Liver (tissue), 9 donors: Measurements from ENCODE around the gene DMPK. TPM values are rescaled to one million over a fixed set of nuclear protein-coding genes. Genes with fewer than 3 reads are reported as not detected.

Experiments
- DNase-seq: peaks from one replicate; pipeline ENCODE4 v3.0.0-alpha.2; 2017; ENCODE audit warnings: low spot score
- H3K27ac ChIP-seq, 2 donors: one replicate each; pipeline ENCODE4 v1.7.0; 2013; ENCODE audit warnings: inconsistent platforms in 2 of 2, low read length in 2 of 2, control low read depth in 1 of 2, low read depth in 1 of 2, mild to moderate bottlenecking in 1 of 2
- H3K27me3 ChIP-seq, 4 donors: one replicate each; pipeline versions ENCODE4 v1.6.1 to v1.7.0; 2013; ENCODE audit warnings: low read length in 3 of 4, inconsistent platforms in 1 of 4, mild to moderate bottlenecking in 1 of 4, moderate library complexity in 1 of 4; ENCODE audit not compliant: control insufficient read depth in 4 of 4, insufficient read depth in 4 of 4
- H3K36me3 ChIP-seq, 4 donors: one replicate each; pipeline versions ENCODE4 v1.6.1 to v1.7.0; 2013; ENCODE audit warnings: low read length in 3 of 4, mild to moderate bottlenecking in 3 of 4, low read depth in 1 of 4, moderate library complexity in 1 of 4; ENCODE audit not compliant: control insufficient read depth in 4 of 4, insufficient read depth in 3 of 4
- H3K4me1 ChIP-seq, 4 donors: one replicate each; pipeline versions ENCODE4 v1.6.1 to v1.7.0; 2013; ENCODE audit warnings: low read length in 3 of 4, mild to moderate bottlenecking in 3 of 4, moderate library complexity in 1 of 4; ENCODE audit not compliant: control insufficient read depth in 4 of 4, insufficient read depth in 4 of 4
- H3K4me3 ChIP-seq, 3 donors: one replicate each; pipeline versions ENCODE4 v1.6.1 to v1.7.0; 2013; ENCODE audit warnings: low read length in 3 of 3, control low read depth in 1 of 3, low read depth in 1 of 3, mild to moderate bottlenecking in 1 of 3
- H3K9ac ChIP-seq, 2 donors: one replicate each; pipeline ENCODE4 v1.7.0; 2013; ENCODE audit warnings: low read length in 2 of 2, mild to moderate bottlenecking in 2 of 2, moderate library complexity in 2 of 2, control low read depth in 1 of 2, low read depth in 1 of 2
- H3K9me3 ChIP-seq, 4 donors: one replicate each; pipeline versions ENCODE4 v1.6.1 to v1.7.0; 2013; ENCODE audit warnings: low read length in 3 of 4; ENCODE audit not compliant: control insufficient read depth in 4 of 4
- ATF3 ChIP-seq: IDR thresholded peaks from 2 replicates; pipeline ENCODE4 v1.6.1; 2016; ENCODE audit warnings: antibody characterized with exemption
- CTCF ChIP-seq: fragments of 150-350 bp; IDR thresholded peaks from 2 replicates; pipeline ENCODE4 v1.5.1; 2017; ENCODE audit warnings: improper control_type of control experiment, low read depth, low read length; ENCODE audit not compliant: missing input control
- EGR1 ChIP-seq, 2 donors: IDR thresholded peaks; 2 replicates each; pipeline ENCODE4 v1.6.1; 2016 to 2018; ENCODE audit warnings: antibody characterized with exemption in 2 of 2, low read depth in 2 of 2
- FOXA1 ChIP-seq: IDR thresholded peaks from 2 replicates; pipeline ENCODE4 v1.6.1; 2016; ENCODE audit warnings: antibody characterized with exemption
- FOXA2 ChIP-seq: IDR thresholded peaks from 2 replicates; pipeline ENCODE4 v1.6.1; 2016; ENCODE audit warnings: antibody characterized with exemption
- GABPA ChIP-seq, 2 donors: IDR thresholded peaks in 1 of 2; conservative IDR thresholded peaks in 1 of 2; 2 replicates each; pipeline ENCODE4 v1.6.1; 2016; ENCODE audit warnings: antibody characterized with exemption in 2 of 2, mild to moderate bottlenecking in 1 of 2, moderate library complexity in 1 of 2
- HNF4A ChIP-seq, 2 donors: conservative IDR thresholded peaks; 2 replicates each; pipeline ENCODE4 v1.6.1; 2016; ENCODE audit warnings: antibody characterized with exemption in 2 of 2, mild to moderate bottlenecking in 2 of 2
- JUND ChIP-seq, 2 donors: IDR thresholded peaks; 2 replicates each; pipeline ENCODE4 v1.6.1; 2016; ENCODE audit warnings: antibody characterized with exemption in 2 of 2
- MAX ChIP-seq: IDR thresholded peaks from 2 replicates; pipeline ENCODE4 v1.6.1; 2016; ENCODE audit warnings: antibody characterized with exemption
- RAD21 ChIP-seq, 2 donors: IDR thresholded peaks; 2 replicates each; pipeline ENCODE4 v1.6.1; 2016; ENCODE audit warnings: antibody characterized with exemption in 2 of 2, mild to moderate bottlenecking in 2 of 2
- REST ChIP-seq: IDR thresholded peaks from 2 replicates; pipeline ENCODE4 v1.6.1; 2016; ENCODE audit warnings: antibody characterized with exemption, mild to moderate bottlenecking
- RXRA ChIP-seq, 2 donors: IDR thresholded peaks; 2 replicates each; pipeline ENCODE4 v1.6.1; 2017 to 2018; ENCODE audit warnings: antibody characterized with exemption in 2 of 2, mild to moderate bottlenecking in 1 of 2
- YY1 ChIP-seq: IDR thresholded peaks from 2 replicates; pipeline ENCODE4 v1.6.1; 2016; ENCODE audit warnings: antibody characterized with exemption, mild to moderate bottlenecking
- ZBTB33 ChIP-seq: IDR thresholded peaks from 2 replicates; pipeline ENCODE4 v1.6.1; 2016; ENCODE audit warnings: antibody characterized with exemption
- WGBS: extraction: QIAGEN DNeasy Blood & Tissue Kit; methylation state at CpG from one replicate; pipeline ENCODE4 v1.1.7; 2013; 5-methylcytosine and 5-hydroxymethylcytosine counted together
- polyA plus RNA-seq, 2 donors: library from polyadenylated mRNA; stranded (reverse) in 1 of 2; unstranded in 1 of 2; fragments of 200-250 nt in 1 of 2; fragments of >200 nt in 1 of 2; fragmentation: Nextera tagmentation in 1 of 2; extraction: Ambion mirVana in 1 of 2; gene quantifications; one replicate each; pipeline versions ENCODE4 v1.2.1 to v1.2.3, GENCODE V29; 2013 to 2015
- total RNA-seq, 2 donors: library from RNA; depleted of rRNA; stranded (reverse); fragments of >200 nt; gene quantifications; one replicate each; pipeline ENCODE4 v1.2.3, GENCODE V29; 2014
- donor health status: healthy.
- donor health status: healthy.
- donor health status: healthy.
- donor health status: healthy.
- donor health status: healthy.

DMPK gene
- total and polyA plus RNA-seq, 4 donors: 1.8 to 12.5 (median 6.1) TPM

- Histone ChIP-seq H3K27me3 (no peaks in the 10 kb centered on the region), H3K36me3 (peaks cover 14 to 50% (median 20%) of the 10 kb centered on the region in 4 donors), H3K27ac (no peak overlapping the region), H3K9me3 (no peaks in the 10 kb centered on the region), H3K9ac (no peak overlapping the region), H3K4me3 (no peak overlapping the region), H3K4me1 (peaks cover 0 to 7% (median 0%) of the 10 kb centered on the region in 4 donors)
- 94% methylated on average over 6 of the region's 6 CpGs for WGBS
- no peak for DNase-seq
- TF ChIP-seq RAD21 (IDR thresholded peaks at IDR 0.05): no peak
- no peak for TF ChIP-seq HNF4A (conservative IDR thresholded peaks at IDR 0.05)
- TF ChIP-seq RXRA (IDR thresholded peaks at IDR 0.05): no peak
- TF ChIP-seq EGR1 (IDR thresholded peaks at IDR 0.05; ENCODE audit: low read depth in 2 of 2): no peak
- no peak for TF ChIP-seq GABPA (IDR thresholded peaks at IDR 0.05 in 1 of 2, conservative IDR thresholded peaks at IDR 0.05 in 1 of 2)
- no peak for TF ChIP-seq FOXA1
- no peak for TF ChIP-seq CTCF
- TF ChIP-seq ZBTB33: no peak
- TF ChIP-seq MAX: no peak
- no peak for TF ChIP-seq FOXA2
Observed at GRCh38 chr19:45819769-45820168, 37.5 kb upstream of the DMPK start.

GRCh38 chr19:45817725-45818301, 35.5 kb upstream of the DMPK start:
- no peak for TF ChIP-seq FOXA2
- no peak for TF ChIP-seq ATF3
- no peak for TF ChIP-seq RAD21 (IDR thresholded peaks at IDR 0.05)
- no peak for TF ChIP-seq EGR1 (IDR thresholded peaks at IDR 0.05; ENCODE audit: low read depth in 2 of 2)
- TF ChIP-seq GABPA (IDR thresholded peaks at IDR 0.05 in 1 of 2, conservative IDR thresholded peaks at IDR 0.05 in 1 of 2): no peak
- no peak for TF ChIP-seq ZBTB33
- no peak for TF ChIP-seq JUND (IDR thresholded peaks at IDR 0.05)
- no peak for TF ChIP-seq CTCF
- no peak for TF ChIP-seq FOXA1
- TF ChIP-seq MAX: no peak
- no peak for TF ChIP-seq REST
- no peak for TF ChIP-seq YY1
- no peak for TF ChIP-seq RXRA (IDR thresholded peaks at IDR 0.05)
- WGBS: 82% methylated on average over 19 of the region's 19 CpGs
- no peaks in the 10 kb centered on the region for H3K27me3 ChIP-seq
- peaks cover 0 to 7% (median 0%) of the 10 kb centered on the region in 4 donors for H3K4me1 ChIP-seq
- DNase-seq: no peak
- no peak overlapping the region for H3K27ac ChIP-seq
- peaks cover 5 to 34% (median 9%) of the 10 kb centered on the region in 4 donors for H3K36me3 ChIP-seq
- H3K9ac ChIP-seq: no peak overlapping the region
- no peaks in the 10 kb centered on the region for H3K9me3 ChIP-seq
- H3K4me3 ChIP-seq: no peak overlapping the region
